WERI-Rb-1 (cell line): ENCODE measurements around the gene FKBP2.

ENCODE experiments used
- DNase-seq: peaks from one replicate; pipeline ENCODE4 v3.0.0-alpha.2; 2020
- H3K27ac ChIP-seq: fragments of 250-450 bp; sonication (Bioruptor Pico); 2 replicates; pipeline ENCODE4 v1.5.1; 2020; ENCODE audit warnings: mild to moderate bottlenecking, moderate library complexity
- H3K27me3 ChIP-seq: fragments of 250-450 bp; sonication (Bioruptor Pico); 2 replicates; pipeline ENCODE4 v1.5.1; 2021; ENCODE audit warnings: mild to moderate bottlenecking, low read depth, moderate library complexity; ENCODE audit not compliant: insufficient read depth, severe bottlenecking
- H3K36me3 ChIP-seq: fragments of 250-450 bp; sonication (Bioruptor Pico); 2 replicates; pipeline ENCODE4 v1.5.1; 2020; ENCODE audit warnings: mild to moderate bottlenecking, moderate library complexity
- H3K4me3 ChIP-seq: 2 replicates; pipeline ENCODE4 v1.5.1; 2011; ENCODE audit warnings: low read depth, mild to moderate bottlenecking, control low read depth, low read length
- H3K9me3 ChIP-seq: fragments of 250-450 bp; sonication (Bioruptor Pico); 2 replicates; pipeline ENCODE4 v1.5.1; 2021; ENCODE audit warnings: mild to moderate bottlenecking, moderate library complexity; ENCODE audit not compliant: severe bottlenecking
- CTCF ChIP-seq: IDR thresholded peaks from 2 replicates; pipeline ENCODE4 v1.5.1; 2011; ENCODE audit warnings: low read depth, mild to moderate bottlenecking, control low read depth, inconsistent platforms, low read length

Gene FKBP2

DNA sequence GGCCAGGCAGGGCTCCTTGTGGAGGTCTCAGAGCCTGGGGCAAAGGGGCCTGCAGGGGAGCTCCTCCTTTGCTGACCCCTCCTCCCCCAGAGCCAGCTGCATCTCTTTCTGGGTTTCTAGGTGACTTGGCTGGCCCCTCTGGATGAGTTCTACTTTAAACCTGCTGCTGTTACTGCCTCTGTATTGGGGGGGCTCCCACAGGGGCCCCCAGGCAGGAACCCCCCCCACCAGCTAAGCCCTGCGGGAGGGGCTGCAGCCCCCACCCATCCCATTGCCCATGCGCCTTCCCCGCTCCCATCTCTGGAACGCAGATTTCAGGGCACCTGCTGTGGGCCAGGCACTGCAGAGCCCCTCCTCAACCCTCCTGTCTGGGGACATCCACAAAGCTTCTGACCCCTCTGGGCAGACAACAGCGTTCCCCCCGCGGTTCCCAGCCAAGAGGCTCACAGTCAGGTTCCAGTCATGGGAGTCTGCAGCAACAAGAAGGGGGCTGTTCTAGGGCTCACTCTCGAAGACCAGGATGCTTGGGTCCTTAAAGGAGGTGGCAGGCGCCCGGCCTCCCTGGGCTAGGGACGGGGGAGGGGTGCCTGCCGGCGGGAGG, 9.6 kb downstream of the FKBP2 start:
- Histone ChIP-seq H3K9me3 (no peaks in the 10 kb centered on the region), H3K4me3 (peak overlapping the region; percentile 59), H3K27ac (peak overlapping the region; percentile 73), H3K27me3 (no peaks in the 10 kb centered on the region), H3K36me3 (peaks cover 14% of the 10 kb centered on the region)
- no peak for DNase-seq
- TF ChIP-seq CTCF = no peak

DNA sequence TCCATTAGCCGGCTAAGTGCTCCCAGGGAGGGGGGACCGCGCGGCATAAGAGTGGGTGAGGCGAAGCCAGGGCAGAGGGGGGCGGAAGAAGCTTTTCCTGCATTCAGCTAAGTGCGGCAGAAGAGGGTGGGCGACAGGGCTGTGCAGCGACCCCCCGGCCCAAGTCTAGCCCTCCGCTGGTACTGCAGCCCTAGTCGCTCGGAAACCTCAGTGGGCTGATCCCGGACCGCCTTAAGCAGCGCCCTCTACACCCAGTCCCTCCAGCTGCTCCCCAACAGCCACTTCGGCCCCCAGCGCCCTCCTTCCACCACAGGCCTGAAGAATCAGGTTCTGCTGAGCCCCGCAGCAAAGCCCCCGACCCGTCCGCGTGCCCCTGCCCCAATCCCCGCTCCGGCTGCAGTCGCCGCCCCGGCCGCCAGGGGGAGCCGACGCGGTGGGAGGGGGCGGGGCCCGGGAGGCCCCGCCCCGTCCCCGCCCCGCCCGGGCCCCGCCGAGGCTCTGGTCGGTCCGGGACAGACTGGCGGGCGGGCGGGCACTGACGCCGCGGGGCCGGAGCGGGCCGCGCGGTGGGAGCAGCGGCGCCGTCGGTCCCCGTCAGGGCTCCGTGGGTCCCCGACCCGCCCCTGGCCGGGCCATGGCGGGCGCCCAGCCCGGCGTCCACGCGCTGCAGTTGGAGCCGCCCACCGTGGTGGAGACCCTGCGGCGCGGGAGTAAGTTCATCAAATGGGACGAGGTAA, 10.3 kb downstream of the FKBP2 start, which contains the start of gene PLCB3:
Gene PLCB3 (plus strand): TSS at position 515 of the 737 bp plus-strand sequence. CDS start 120 bp downstream, at position 635.
- TF ChIP-seq CTCF = peak; percentile 48; the same call in 1 of the 2 replicates
- peak within 1 kb of the TSS; percentile 78 for H3K4me3 ChIP-seq
- H3K27me3 ChIP-seq = no peaks in the 10 kb centered on the region
- no peaks in the 10 kb centered on the region for H3K9me3 ChIP-seq
- H3K27ac ChIP-seq = peak within 1 kb of the TSS; percentile 73
- peak; percentile 66 for DNase-seq
- H3K36me3 ChIP-seq = peaks cover 16% of the 10 kb centered on the region

GRCh38 chr11:64251753-64252002, 10.8 kb downstream of the FKBP2 start:
- H3K36me3 ChIP-seq = peaks cover 20% of the 10 kb centered on the region
- H3K9me3 ChIP-seq = no peaks in the 10 kb centered on the region
- TF ChIP-seq CTCF = no peak
- H3K4me3 ChIP-seq = peak overlapping the region; percentile 78
- no peak for DNase-seq
- H3K27me3 ChIP-seq = no peaks in the 10 kb centered on the region
- peak overlapping the region; percentile 38; the same call in 1 of the 2 replicates for H3K27ac ChIP-seq

- Histone ChIP-seq H3K36me3 (peaks cover 23% of the 10 kb centered on the region), H3K27me3 (no peaks in the 10 kb centered on the region), H3K9me3 (no peaks in the 10 kb centered on the region), H3K4me3 (peak overlapping the region; percentile 78), H3K27ac (no peak overlapping the region)
- peak; percentile 31; the same call in 1 of the 2 replicates for TF ChIP-seq CTCF
- DNase-seq = peak; percentile 66
Observed at GRCh38 chr11:64252003-64252872, 11.3 kb downstream of the FKBP2 start.

- Histone ChIP-seq H3K27me3 (no peaks in the 10 kb centered on the region), H3K36me3 (peaks cover 31% of the 10 kb centered on the region), H3K9me3 (no peaks in the 10 kb centered on the region), H3K4me3 (no peak overlapping the region), H3K27ac (no peak overlapping the region)
- no peak for TF ChIP-seq CTCF
- DNase-seq = no peak
Observed at GRCh38 chr11:64253043-64253442, 12.1 kb downstream of the FKBP2 start.
